HEK293T (cell line): ENCODE results near the gene SRBD1.

Experiments used
- ARNT ChIP-seq: fragments of 450-650 bp; IDR thresholded peaks from 2 replicates; pipeline ENCODE4 v1.6.1; 2017; ENCODE audit warnings: mild to moderate bottlenecking
- CTBP1 ChIP-seq: fragments of 450-650 bp; IDR thresholded peaks from 2 replicates; pipeline ENCODE4 v1.6.1; 2016; ENCODE audit warnings: borderline replicate concordance
- ELF4 ChIP-seq: fragments of 450-650 bp; IDR thresholded peaks from 2 replicates; pipeline ENCODE4 v1.6.1; 2017; ENCODE audit warnings: antibody characterized with exemption
- FOXK2 ChIP-seq: fragments of 450-650 bp; IDR thresholded peaks from 2 replicates; pipeline ENCODE4 v1.6.1; 2016; ENCODE audit warnings: mild to moderate bottlenecking
- FOXM1 ChIP-seq: fragments of 450-650 bp; IDR thresholded peaks from 2 replicates; pipeline ENCODE4 v1.6.1; 2017; ENCODE audit warnings: mild to moderate bottlenecking, borderline replicate concordance
- LEF1 ChIP-seq: fragments of 450-650 bp; IDR thresholded peaks from 2 replicates; pipeline ENCODE4 v1.6.1; 2017; ENCODE audit warnings: mild to moderate bottlenecking, borderline replicate concordance
- SP1 ChIP-seq: fragments of 450-650 bp; IDR thresholded peaks from 2 replicates; pipeline ENCODE4 v1.6.1; 2017
- SUZ12 ChIP-seq: fragments of 450-650 bp; IDR thresholded peaks from 2 replicates; pipeline ENCODE4 v1.6.1; 2016; ENCODE audit warnings: mild to moderate bottlenecking
- TARDBP ChIP-seq: fragments of 450-650 bp; IDR thresholded peaks from 2 replicates; pipeline ENCODE4 v1.6.1; 2016

DNA sequence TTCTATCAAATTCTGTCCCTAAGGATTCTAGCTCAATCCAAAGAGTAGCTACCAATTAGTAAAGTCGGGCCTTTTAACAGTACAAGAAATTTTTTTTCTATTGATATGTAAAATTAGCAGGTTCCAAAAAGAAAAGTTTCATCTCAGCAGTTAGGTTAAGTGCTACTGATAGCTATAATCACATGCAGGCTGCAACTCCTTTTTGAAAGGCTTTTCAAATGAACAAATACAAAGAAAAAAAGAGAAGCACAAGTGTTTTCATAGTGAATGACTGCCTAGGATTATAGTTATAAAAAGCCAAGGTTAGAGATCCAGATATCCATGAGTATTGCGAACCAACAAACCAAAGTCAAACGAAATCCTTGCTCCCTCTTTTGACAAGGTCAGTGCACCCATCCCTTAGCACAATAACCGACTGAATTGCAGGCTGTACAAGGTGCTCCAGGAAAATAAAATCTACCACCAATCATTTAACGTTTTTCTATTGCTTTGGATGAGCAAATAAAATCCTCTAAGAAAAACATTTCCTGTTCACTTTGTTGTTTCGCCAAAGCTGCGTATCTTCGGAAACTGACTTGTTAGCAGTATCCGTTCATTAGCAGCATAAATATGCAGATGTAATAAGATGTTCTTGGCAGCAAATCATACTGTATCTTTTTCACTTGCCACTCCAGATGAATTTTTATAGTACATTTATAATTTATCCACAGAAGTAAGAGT, 100.2 kb downstream of the SRBD1 start:
- no peak for TF ChIP-seq ARNT
- no peak for TF ChIP-seq ELF4
- TF ChIP-seq SUZ12, result no peak
- TF ChIP-seq FOXK2, result no peak
- no peak for TF ChIP-seq FOXM1
- no peak for TF ChIP-seq SP1
- no peak for TF ChIP-seq CTBP1
- no peak for TF ChIP-seq TARDBP
- no peak for TF ChIP-seq LEF1
